Trophoblast cell (in vitro differentiated cells and primary cell): ENCODE data around the gene C6orf163.

Source experiments
- DNase-seq, 2 donors: peaks; one replicate each; pipeline ENCODE4 v3.0.0-alpha.2; 2016
- H2AFZ ChIP-seq: 2 replicates; pipeline ENCODE4 v1.6.1; 2013; ENCODE audit warnings: low read length, moderate library complexity, mild to moderate bottlenecking; ENCODE audit not compliant: insufficient read depth, poor library complexity
- H2AK5ac ChIP-seq: 2 replicates; pipeline ENCODE4 v1.6.1; 2013; ENCODE audit warnings: mild to moderate bottlenecking, low read length
- H2BK120ac ChIP-seq: 2 replicates; pipeline ENCODE4 v1.6.1; 2013; ENCODE audit warnings: low read length, mild to moderate bottlenecking, moderate library complexity; ENCODE audit not compliant: insufficient read depth, poor library complexity
- H2BK12ac ChIP-seq: 2 replicates; pipeline ENCODE4 v1.6.1; 2013; ENCODE audit warnings: mild to moderate bottlenecking, low read length, moderate library complexity
- H2BK5ac ChIP-seq: 2 replicates; pipeline ENCODE4 v1.6.1; 2013; ENCODE audit warnings: low read length, low read depth, moderate library complexity, mild to moderate bottlenecking; ENCODE audit not compliant: poor library complexity
- H3K14ac ChIP-seq: 2 replicates; pipeline ENCODE4 v1.6.1; 2013; ENCODE audit warnings: mild to moderate bottlenecking, low read length
- H3K18ac ChIP-seq: 2 replicates; pipeline ENCODE4 v1.6.1; 2013; ENCODE audit warnings: mild to moderate bottlenecking, low read length
- H3K23ac ChIP-seq: 2 replicates; pipeline ENCODE4 v1.6.1; 2013; ENCODE audit warnings: low read length
- H3K27ac ChIP-seq: 2 replicates; pipeline ENCODE4 v1.5.1; 2013; ENCODE audit warnings: low read depth, mild to moderate bottlenecking, inconsistent platforms, low read length, moderate library complexity
- H3K27me3 ChIP-seq: 2 replicates; pipeline ENCODE4 v1.6.1; 2013; ENCODE audit warnings: inconsistent platforms, mild to moderate bottlenecking, low read length, moderate library complexity; ENCODE audit not compliant: insufficient read depth
- H3K36me3 ChIP-seq, 2 experiments: 1 replicate in 1 of 2; 2 replicates in 1 of 2; pipeline ENCODE4 v1.6.1; 2013; ENCODE audit warnings: low read length in 2 of 2, mild to moderate bottlenecking in 2 of 2, moderate library complexity in 1 of 2; ENCODE audit not compliant: insufficient read depth in 2 of 2, control insufficient read depth in 1 of 2
- H3K4ac ChIP-seq: 2 replicates; pipeline ENCODE4 v1.6.1; 2013; ENCODE audit warnings: low read depth, mild to moderate bottlenecking, low read length, moderate library complexity
- H3K4me1 ChIP-seq, 2 experiments: 1 replicate in 1 of 2; 2 replicates in 1 of 2; pipeline ENCODE4 v1.6.1; 2013; ENCODE audit warnings: low read length in 2 of 2, mild to moderate bottlenecking in 2 of 2, moderate library complexity in 1 of 2; ENCODE audit not compliant: insufficient read depth in 2 of 2, control insufficient read depth in 1 of 2
- H3K4me2 ChIP-seq: 2 replicates; pipeline ENCODE4 v1.6.1; 2013; ENCODE audit warnings: inconsistent platforms, mild to moderate bottlenecking, low read length, moderate library complexity
- H3K4me3 ChIP-seq: 2 replicates; pipeline ENCODE4 v1.5.1; 2013; ENCODE audit warnings: mild to moderate bottlenecking, low read depth, low read length, inconsistent platforms
- H3K79me1 ChIP-seq: one replicate; pipeline ENCODE4 v1.6.1; 2013; ENCODE audit warnings: low read length
- H3K79me2 ChIP-seq: 2 replicates; pipeline ENCODE4 v1.6.1; 2013; ENCODE audit warnings: low read length, mild to moderate bottlenecking; ENCODE audit not compliant: control insufficient read depth, insufficient read depth, poor library complexity
- H3K9ac ChIP-seq: 2 replicates; pipeline ENCODE4 v1.6.1; 2013; ENCODE audit warnings: mild to moderate bottlenecking, low read length
- H3K9me3 ChIP-seq: 2 replicates; pipeline ENCODE4 v1.6.1; 2013; ENCODE audit warnings: low read depth, mild to moderate bottlenecking, control low read depth, inconsistent platforms, low read length; ENCODE audit not compliant: insufficient read depth
- H4K12ac ChIP-seq: 2 replicates; pipeline ENCODE4 v1.6.1; 2013; ENCODE audit warnings: low read depth, mild to moderate bottlenecking, low read length, moderate library complexity
- H4K8ac ChIP-seq: 2 replicates; pipeline ENCODE4 v1.6.1; 2013; ENCODE audit warnings: low read depth, mild to moderate bottlenecking, low read length, moderate library complexity
- H4K91ac ChIP-seq: one replicate; pipeline ENCODE4 v1.6.1; 2013; ENCODE audit warnings: low read depth, mild to moderate bottlenecking, low read length, moderate library complexity
- WGBS: extraction: QIAGEN DNeasy Blood & Tissue Kit; methylation state at CpG from one replicate; pipeline ENCODE4 v1.1.7; 2013; ENCODE audit warnings: missing lambda C conversion rate; ENCODE audit not compliant: insufficient read length, insufficient coverage; ENCODE audit errors: extremely low coverage; 5-methylcytosine and 5-hydroxymethylcytosine counted together

The C6orf163 gene

DNA sequence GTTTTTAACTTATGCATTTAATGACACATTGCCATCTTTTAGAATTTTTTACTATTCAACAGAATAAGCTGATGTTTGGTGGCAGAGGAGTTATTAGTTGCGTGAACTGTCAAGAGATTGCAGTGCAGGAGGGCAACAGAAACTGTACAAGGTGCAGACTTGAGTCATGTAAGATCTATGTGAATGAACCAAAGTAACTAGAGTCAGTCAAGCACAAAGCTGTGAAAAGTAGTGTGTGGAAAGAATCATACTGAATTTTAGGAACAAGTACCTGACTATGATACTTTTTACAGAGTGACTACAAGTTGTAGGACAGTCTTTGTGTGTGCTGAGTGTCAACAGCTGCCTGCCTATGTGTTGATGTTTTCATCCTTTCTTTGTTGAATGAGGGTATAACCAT lies 2.7 kb upstream of the C6orf163 start:
- Histone ChIP-seq H4K8ac (no peak overlapping the region), H3K14ac (no peak overlapping the region), H3K4me2 (no peak overlapping the region), H3K4ac (no peak overlapping the region), H2BK5ac (no peak overlapping the region), H2BK120ac (no peak overlapping the region), H3K79me1 (no peaks in the 10 kb centered on the region), H3K36me3 (no peaks in the 10 kb centered on the region), H3K23ac (no peak overlapping the region), H3K27ac (no peak overlapping the region), H2AFZ (no peak overlapping the region), H4K12ac (no peak overlapping the region), H3K9me3 (no peaks in the 10 kb centered on the region), H2BK12ac (no peak overlapping the region), H3K4me1 (no peaks in the 10 kb centered on the region), H3K4me3 (no peak overlapping the region), H3K27me3 (no peaks in the 10 kb centered on the region), H3K79me2 (no peaks in the 10 kb centered on the region), H3K18ac (no peak overlapping the region), H2AK5ac (no peak overlapping the region), H4K91ac (no peak overlapping the region), H3K9ac (no peak overlapping the region)
- DNase-seq: no peak
- no CpG with 5 or more reads among the region's 1 CpG for WGBS

- Histone ChIP-seq H2BK12ac (no peak overlapping the region), H2AFZ (no peak overlapping the region), H4K91ac (no peak overlapping the region), H3K79me1 (no peaks in the 10 kb centered on the region), H3K9me3 (no peaks in the 10 kb centered on the region), H3K27ac (no peak overlapping the region), H2BK120ac (no peak overlapping the region), H3K27me3 (no peaks in the 10 kb centered on the region), H2AK5ac (no peak overlapping the region), H4K12ac (no peak overlapping the region), H2BK5ac (no peak overlapping the region), H3K4me2 (no peak overlapping the region), H3K79me2 (no peaks in the 10 kb centered on the region), H3K36me3 (no peaks in the 10 kb centered on the region), H4K8ac (no peak overlapping the region), H3K18ac (no peak overlapping the region), H3K14ac (no peak overlapping the region), H3K4me3 (no peak overlapping the region), H3K4me1 (no peaks in the 10 kb centered on the region), H3K9ac (no peak overlapping the region), H3K4ac (no peak overlapping the region), H3K23ac (no peak overlapping the region)
- peak in 1 of 2 donors; percentile 17 for DNase-seq
Measured at GRCh38 chr6:87342829-87343228, 1.8 kb upstream of the C6orf163 start.

- Histone ChIP-seq H2AFZ (no peak overlapping the region), H3K27ac (no peak overlapping the region), H2BK5ac (no peak overlapping the region), H4K12ac (no peak overlapping the region), H3K18ac (no peak overlapping the region), H3K4me1 (no peaks in the 10 kb centered on the region), H3K9ac (no peak overlapping the region), H3K27me3 (no peaks in the 10 kb centered on the region), H3K14ac (no peak overlapping the region), H3K4me3 (no peak overlapping the region), H3K36me3 (peaks cover 0 to 2% of the 10 kb centered on the region in 2 experiments), H2BK12ac (no peak overlapping the region), H4K91ac (no peak overlapping the region), H2BK120ac (no peak overlapping the region), H3K9me3 (no peaks in the 10 kb centered on the region), H3K23ac (no peak overlapping the region), H4K8ac (no peak overlapping the region), H3K4ac (no peak overlapping the region), H3K79me2 (no peaks in the 10 kb centered on the region), H2AK5ac (no peak overlapping the region), H3K79me1 (no peaks in the 10 kb centered on the region), H3K4me2 (no peak overlapping the region)
- no CpG with 5 or more reads among the region's 3 CpGs for WGBS
- no peak for DNase-seq
Measured at GRCh38 chr6:87346700-87347099, 2.1 kb downstream of the C6orf163 start.

- Histone ChIP-seq H3K27ac (no peak overlapping the region), H2BK5ac (no peak overlapping the region), H3K4me2 (no peak overlapping the region), H2AK5ac (no peak overlapping the region), H3K4ac (no peak overlapping the region), H2BK120ac (no peak overlapping the region), H3K4me1 (no peaks in the 10 kb centered on the region), H2BK12ac (no peak overlapping the region), H3K27me3 (no peaks in the 10 kb centered on the region), H3K79me1 (no peaks in the 10 kb centered on the region), H3K14ac (no peak overlapping the region), H4K8ac (no peak overlapping the region), H3K23ac (no peak overlapping the region), H3K36me3 (peaks cover 0 to 2% of the 10 kb centered on the region in 2 experiments), H4K91ac (no peak overlapping the region), H3K4me3 (no peak overlapping the region), H3K9ac (no peak overlapping the region), H3K9me3 (no peaks in the 10 kb centered on the region), H2AFZ (no peak overlapping the region), H3K18ac (no peak overlapping the region), H3K79me2 (no peaks in the 10 kb centered on the region), H4K12ac (no peak overlapping the region)
- no peak for DNase-seq
- WGBS: no CpG with 5 or more reads among the region's 2 CpGs
Measured at GRCh38 chr6:87349896-87350295, 5.3 kb downstream of the C6orf163 start.

GRCh38 chr6:87350516-87350915 lies 5.9 kb downstream of the C6orf163 start:
- no peak overlapping the region for H2AFZ ChIP-seq
- H3K23ac ChIP-seq: no peak overlapping the region
- DNase-seq: no peak
- H3K9me3 ChIP-seq: no peaks in the 10 kb centered on the region
- no peak overlapping the region for H3K4me2 ChIP-seq
- H3K79me1 ChIP-seq: no peaks in the 10 kb centered on the region
- H3K9ac ChIP-seq: no peak overlapping the region
- no peak overlapping the region for H2BK12ac ChIP-seq
- H2AK5ac ChIP-seq: no peak overlapping the region
- H3K4me1 ChIP-seq: no peaks in the 10 kb centered on the region
- H2BK120ac ChIP-seq: no peak overlapping the region
- H3K36me3 ChIP-seq: peaks cover 0 to 2% of the 10 kb centered on the region in 2 experiments
- no peak overlapping the region for H3K4ac ChIP-seq
- no peak overlapping the region for H3K27ac ChIP-seq
- H4K91ac ChIP-seq: no peak overlapping the region
- H2BK5ac ChIP-seq: no peak overlapping the region
- H3K79me2 ChIP-seq: no peaks in the 10 kb centered on the region
- H4K8ac ChIP-seq: no peak overlapping the region
- no peak overlapping the region for H4K12ac ChIP-seq
- H3K18ac ChIP-seq: no peak overlapping the region
- no peak overlapping the region for H3K4me3 ChIP-seq
- H3K14ac ChIP-seq: no peak overlapping the region
- no peaks in the 10 kb centered on the region for H3K27me3 ChIP-seq
